ENCODE data around the gene SNX2.

SNX2 gene

DNA sequence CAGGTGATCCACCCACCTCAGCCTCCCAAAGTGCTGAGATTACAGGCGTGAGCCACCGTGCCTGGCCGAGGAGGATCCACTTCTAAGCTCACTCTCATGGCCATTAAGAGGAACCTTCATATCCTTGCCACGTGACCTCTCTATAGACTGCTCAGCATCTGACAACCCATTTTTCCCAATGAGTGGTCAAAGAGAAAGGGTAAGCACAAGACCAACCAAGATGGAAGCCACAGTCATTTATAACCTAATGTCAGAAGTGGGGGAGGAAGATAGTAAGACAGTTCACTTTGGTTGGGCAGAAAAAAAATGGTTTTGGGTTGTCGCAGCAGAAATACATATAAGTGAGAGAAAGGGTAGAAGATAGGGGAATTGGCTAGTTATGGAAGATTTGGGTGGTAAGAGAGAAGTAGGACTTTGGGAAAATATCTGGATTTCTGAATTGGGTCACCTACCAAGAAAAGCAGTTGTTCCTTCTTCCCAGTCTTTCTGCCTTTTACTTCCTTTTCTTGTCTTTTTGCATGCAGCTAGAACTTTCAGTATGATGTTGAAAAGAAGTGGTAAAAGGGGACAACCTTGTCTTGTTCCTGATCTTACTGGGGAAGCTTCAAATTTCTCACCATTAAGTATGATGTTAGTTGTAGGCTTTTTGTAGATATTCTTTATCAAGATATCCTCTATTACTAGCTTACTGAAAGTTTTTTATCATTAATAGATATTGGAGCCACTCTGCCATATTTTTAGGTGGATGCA is 15.6 kb downstream of the SNX2 start:
- H3K27me3 ChIP-seq (replicated peaks): no peaks in the 10 kb centered on the region
- no peaks in the 10 kb centered on the region for H3K36me3 ChIP-seq (replicated peaks)
- no peak for DNase-seq
- in situ Hi-C loops (cut with HindIII; ENCODE audit: low pct_ligation_motif_present, low sequenced_read_pairs): no loop called here
- no peak overlapping the region for H3K4me3 ChIP-seq (ENCODE audit: low read depth, low read length)
- TF ChIP-seq, protein P1, sequence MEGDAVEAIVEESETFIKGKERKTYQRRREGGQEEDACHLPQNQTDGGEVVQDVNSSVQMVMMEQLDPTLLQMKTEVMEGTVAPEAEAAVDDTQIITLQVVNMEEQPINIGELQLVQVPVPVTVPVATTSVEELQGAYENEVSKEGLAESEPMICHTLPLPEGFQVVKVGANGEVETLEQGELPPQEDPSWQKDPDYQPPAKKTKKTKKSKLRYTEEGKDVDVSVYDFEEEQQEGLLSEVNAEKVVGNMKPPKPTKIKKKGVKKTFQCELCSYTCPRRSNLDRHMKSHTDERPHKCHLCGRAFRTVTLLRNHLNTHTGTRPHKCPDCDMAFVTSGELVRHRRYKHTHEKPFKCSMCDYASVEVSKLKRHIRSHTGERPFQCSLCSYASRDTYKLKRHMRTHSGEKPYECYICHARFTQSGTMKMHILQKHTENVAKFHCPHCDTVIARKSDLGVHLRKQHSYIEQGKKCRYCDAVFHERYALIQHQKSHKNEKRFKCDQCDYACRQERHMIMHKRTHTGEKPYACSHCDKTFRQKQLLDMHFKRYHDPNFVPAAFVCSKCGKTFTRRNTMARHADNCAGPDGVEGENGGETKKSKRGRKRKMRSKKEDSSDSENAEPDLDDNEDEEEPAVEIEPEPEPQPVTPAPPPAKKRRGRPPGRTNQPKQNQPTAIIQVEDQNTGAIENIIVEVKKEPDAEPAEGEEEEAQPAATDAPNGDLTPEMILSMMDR (IDR thresholded peaks at IDR 0.05; ENCODE audit: low read depth, low read length, missing control alignments): no peak
- H3K27ac ChIP-seq: no peak overlapping the region

DNA sequence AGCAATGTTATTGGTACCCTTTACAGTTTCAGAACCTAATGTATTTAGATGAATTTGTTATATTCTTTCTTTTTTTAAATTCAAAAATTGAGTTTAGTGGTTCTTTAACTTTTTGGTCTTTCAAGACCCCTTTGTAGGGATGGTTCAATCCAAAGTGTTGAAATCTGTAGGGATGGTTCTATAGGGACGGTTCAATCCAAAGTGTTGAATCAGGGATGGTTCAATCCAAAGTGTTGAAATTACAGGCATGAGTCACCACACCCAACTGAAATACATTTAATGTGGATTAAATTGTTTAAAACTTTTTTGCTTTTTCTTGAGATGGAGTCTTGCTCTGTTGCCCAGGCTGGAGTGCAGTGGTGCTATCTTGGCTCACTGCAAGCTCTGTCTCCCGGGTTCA is 30.6 kb downstream of the SNX2 start:
- peaks cover 11% of the 10 kb centered on the region for H3K36me3 ChIP-seq (replicated peaks)
- H3K27me3 ChIP-seq (replicated peaks): no peaks in the 10 kb centered on the region
- TF ChIP-seq, protein P1 (IDR thresholded peaks at IDR 0.05; ENCODE audit: low read depth, low read length, missing control alignments): no peak
- no peak overlapping the region for H3K4me3 ChIP-seq (ENCODE audit: low read depth, low read length)
- H3K27ac ChIP-seq: no peak overlapping the region
- in situ Hi-C loops (cut with HindIII; ENCODE audit: low pct_ligation_motif_present, low sequenced_read_pairs): no loop called here
- peak; percentile 7 for DNase-seq

GRCh38 chr5:122810405-122810804 is 35.5 kb downstream of the SNX2 start:
- in situ Hi-C loops (cut with HindIII; ENCODE audit: low pct_ligation_motif_present, low sequenced_read_pairs): no loop called here
- no peak overlapping the region for H3K27ac ChIP-seq
- TF ChIP-seq, protein P1 (IDR thresholded peaks at IDR 0.05; ENCODE audit: low read depth, low read length, missing control alignments): no peak
- H3K36me3 ChIP-seq (replicated peaks): peaks cover 2% of the 10 kb centered on the region
- DNase-seq: no peak
- no peak overlapping the region for H3K4me3 ChIP-seq (ENCODE audit: low read depth, low read length)
- H3K27me3 ChIP-seq (replicated peaks): no peaks in the 10 kb centered on the region

DNA sequence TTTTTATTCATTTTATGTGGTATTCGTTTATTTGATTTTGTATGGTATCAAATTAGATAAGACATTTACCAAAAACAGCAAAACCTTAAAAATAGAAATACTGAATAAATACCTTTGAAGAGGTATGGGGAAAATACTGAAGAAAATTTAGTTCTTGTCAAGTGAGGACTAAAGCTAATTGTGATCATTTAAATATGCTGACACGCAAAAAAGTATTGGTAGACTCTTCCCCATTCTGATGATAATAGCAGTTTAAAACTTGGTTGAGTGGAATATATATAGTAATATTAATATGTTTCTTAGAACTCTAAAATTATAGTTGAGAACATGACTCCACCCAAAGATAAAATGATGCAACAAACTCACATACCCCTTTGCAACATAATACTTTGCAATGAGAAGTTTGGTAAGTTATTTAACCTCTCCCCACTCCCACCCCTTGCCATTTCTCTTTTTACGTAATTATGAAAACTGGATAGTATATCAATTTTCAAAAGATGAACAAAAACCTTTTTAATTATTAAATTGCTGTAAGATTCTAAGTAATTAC is 40.4 kb downstream of the SNX2 start:
- TF ChIP-seq, protein P1 (IDR thresholded peaks at IDR 0.05; ENCODE audit: low read depth, low read length, missing control alignments): no peak
- in situ Hi-C loops (cut with HindIII; ENCODE audit: low pct_ligation_motif_present, low sequenced_read_pairs): no loop called here
- no peak for DNase-seq
- Histone ChIP-seq H3K36me3 (replicated peaks) (peaks cover 2% of the 10 kb centered on the region), H3K4me3 (ENCODE audit: low read depth, low read length) (no peak overlapping the region), H3K27me3 (replicated peaks) (no peaks in the 10 kb centered on the region), H3K27ac (no peak overlapping the region)

DNA sequence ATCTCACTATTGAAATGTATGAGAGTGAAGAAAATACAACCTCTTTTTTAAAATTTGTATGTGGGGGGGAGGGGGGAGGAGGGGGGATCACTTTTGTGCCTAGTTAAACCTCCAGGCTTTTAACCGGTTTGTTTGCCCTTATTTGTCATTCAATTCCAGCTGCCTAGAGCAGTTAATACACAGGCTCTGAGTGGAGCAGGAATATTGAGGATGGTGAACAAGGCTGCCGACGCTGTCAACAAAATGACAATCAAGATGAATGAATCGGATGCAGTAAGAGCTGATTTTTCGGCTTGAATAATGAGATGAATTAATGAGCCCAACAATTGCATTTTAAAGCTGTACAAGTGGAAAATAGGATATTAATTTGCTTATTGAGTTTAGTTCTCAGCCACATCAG is 41.9 kb downstream of the SNX2 start:
- Histone ChIP-seq H3K4me3 (ENCODE audit: low read depth, low read length) (no peak overlapping the region), H3K27ac (no peak overlapping the region), H3K36me3 (replicated peaks) (peaks cover 2% of the 10 kb centered on the region), H3K27me3 (replicated peaks) (no peaks in the 10 kb centered on the region)
- in situ Hi-C loops (cut with HindIII; ENCODE audit: low pct_ligation_motif_present, low sequenced_read_pairs): no loop called here
- TF ChIP-seq, protein P1 (IDR thresholded peaks at IDR 0.05; ENCODE audit: low read depth, low read length, missing control alignments): no peak
- DNase-seq: no peak

Measured in brain microvascular endothelial cell (primary cell).